ENCODE measurements around the gene TENM4. TPM values are rescaled to one million over a fixed set of nuclear protein-coding genes. Genes with fewer than 3 reads are reported as not detected.

TENM4 gene
- total RNA-seq, 1 experiment from 2014 or later, result 9.9 TPM

DNA sequence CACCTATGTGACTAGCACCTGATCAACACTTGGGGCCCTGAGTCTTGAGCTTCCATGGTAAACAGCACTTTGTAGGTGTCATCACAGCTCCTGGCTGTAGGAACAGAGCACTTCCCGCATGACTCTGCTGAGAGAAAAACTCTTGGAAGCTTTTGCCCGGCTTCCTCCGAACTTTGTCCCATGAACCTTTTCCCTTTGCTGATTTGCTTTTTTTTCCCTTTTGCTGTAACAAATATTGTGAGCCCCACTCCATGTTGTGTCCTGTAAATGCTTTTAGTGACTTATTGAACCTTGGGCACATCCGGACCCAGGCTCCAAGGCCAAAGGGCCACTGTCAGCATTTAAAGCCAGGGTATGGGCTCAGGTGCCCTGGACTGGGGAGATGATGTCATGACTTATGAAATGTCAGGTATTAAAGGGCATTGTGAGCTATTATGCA is 391.1 kb downstream of the TENM4 start:
- no TSS peak for BruUV-seq (replicated peaks)
- Mint-ChIP-seq H3K27ac (ENCODE audit: low read depth, unreplicated experiment) (no peak overlapping the region), H3K4me3 (ENCODE audit: unreplicated experiment) (no peak overlapping the region), H3K9me3 (ENCODE audit: unreplicated experiment) (no peaks in the 10 kb centered on the region), H3K4me1 (ENCODE audit: insufficient read depth, unreplicated experiment) (peaks cover 8% of the 10 kb centered on the region), H3K27me3 (ENCODE audit: insufficient read depth, unreplicated experiment) (no peaks in the 10 kb centered on the region), H3K36me3 (ENCODE audit: insufficient read depth, unreplicated experiment) (no peaks in the 10 kb centered on the region)
- ChIA-PET CTCF (no interaction called here), POLR2A (interaction anchor here (0.6 kb wide), 1 partner anchor 120 kb away, joined by 3 read pairs; no protein-coding TSS in a partner anchor)
- TF ChIP-seq, protein P1, sequence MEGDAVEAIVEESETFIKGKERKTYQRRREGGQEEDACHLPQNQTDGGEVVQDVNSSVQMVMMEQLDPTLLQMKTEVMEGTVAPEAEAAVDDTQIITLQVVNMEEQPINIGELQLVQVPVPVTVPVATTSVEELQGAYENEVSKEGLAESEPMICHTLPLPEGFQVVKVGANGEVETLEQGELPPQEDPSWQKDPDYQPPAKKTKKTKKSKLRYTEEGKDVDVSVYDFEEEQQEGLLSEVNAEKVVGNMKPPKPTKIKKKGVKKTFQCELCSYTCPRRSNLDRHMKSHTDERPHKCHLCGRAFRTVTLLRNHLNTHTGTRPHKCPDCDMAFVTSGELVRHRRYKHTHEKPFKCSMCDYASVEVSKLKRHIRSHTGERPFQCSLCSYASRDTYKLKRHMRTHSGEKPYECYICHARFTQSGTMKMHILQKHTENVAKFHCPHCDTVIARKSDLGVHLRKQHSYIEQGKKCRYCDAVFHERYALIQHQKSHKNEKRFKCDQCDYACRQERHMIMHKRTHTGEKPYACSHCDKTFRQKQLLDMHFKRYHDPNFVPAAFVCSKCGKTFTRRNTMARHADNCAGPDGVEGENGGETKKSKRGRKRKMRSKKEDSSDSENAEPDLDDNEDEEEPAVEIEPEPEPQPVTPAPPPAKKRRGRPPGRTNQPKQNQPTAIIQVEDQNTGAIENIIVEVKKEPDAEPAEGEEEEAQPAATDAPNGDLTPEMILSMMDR (IDR thresholded peaks at IDR 0.05; ENCODE audit: unreplicated experiment), result no peak
- DNase-seq (ENCODE audit: unreplicated experiment), result no peak
- intact Hi-C loops (cut with micrococcal nuclease), result no loop called here

DNA sequence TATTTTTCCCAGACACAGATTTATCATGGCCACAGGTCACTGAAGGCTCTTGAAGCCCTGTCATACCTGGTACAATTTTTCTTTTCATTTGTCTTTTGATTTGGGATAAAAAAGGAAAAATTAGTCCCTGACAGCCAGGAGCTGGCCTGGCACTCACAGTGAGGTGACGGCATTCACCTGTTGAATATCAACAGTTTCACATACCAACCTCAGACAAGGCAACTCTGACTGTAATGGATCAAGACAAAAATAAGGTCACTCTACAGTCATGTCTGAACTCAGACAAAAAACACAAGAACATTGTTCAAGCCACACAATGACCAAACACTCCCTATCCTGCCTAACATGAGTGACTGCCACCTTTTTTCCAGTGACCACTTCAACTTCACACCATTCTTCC is 392.9 kb downstream of the TENM4 start:
- no peak overlapping the region for H3K27ac Mint-ChIP-seq (ENCODE audit: low read depth, unreplicated experiment)
- H3K4me3 Mint-ChIP-seq (ENCODE audit: unreplicated experiment), result no peak overlapping the region
- BruUV-seq (replicated peaks), result no TSS peak
- H3K36me3 Mint-ChIP-seq (ENCODE audit: insufficient read depth, unreplicated experiment), result no peaks in the 10 kb centered on the region
- intact Hi-C loops (cut with micrococcal nuclease), result no loop called here
- peaks cover 8% of the 10 kb centered on the region for H3K4me1 Mint-ChIP-seq (ENCODE audit: insufficient read depth, unreplicated experiment)
- TF ChIP-seq, protein P1 (IDR thresholded peaks at IDR 0.05; ENCODE audit: unreplicated experiment), result no peak
- no peaks in the 10 kb centered on the region for H3K9me3 Mint-ChIP-seq (ENCODE audit: unreplicated experiment)
- POLR2A ChIA-PET, result no interaction called here
- no peak for DNase-seq (ENCODE audit: unreplicated experiment)
- H3K27me3 Mint-ChIP-seq (ENCODE audit: insufficient read depth, unreplicated experiment), result no peaks in the 10 kb centered on the region
- CTCF ChIA-PET, result interaction anchor here (0.5 to 0.6 kb wide), 2 partner anchors 12 to 46 kb away, joined by 3 read pairs; no protein-coding TSS in a partner anchor

DNA sequence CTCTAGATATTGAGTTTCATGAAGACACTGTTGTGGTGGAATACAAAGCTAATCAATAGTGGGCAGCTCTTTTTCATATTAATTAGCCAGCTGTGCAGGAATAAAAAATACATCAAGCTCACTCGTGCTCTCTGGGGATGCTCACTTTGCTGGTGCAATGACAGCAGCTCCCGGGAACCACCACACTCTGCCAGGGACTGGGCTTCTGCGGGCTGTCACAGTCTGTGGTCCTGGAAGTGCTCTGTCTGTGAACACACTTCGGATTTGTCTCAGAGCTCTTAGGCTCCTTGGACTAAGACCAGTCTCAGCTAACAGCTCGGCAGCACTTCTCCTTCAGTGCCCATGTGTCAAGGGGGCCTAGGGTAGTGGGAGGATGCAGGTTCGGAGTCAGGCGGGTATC is 393.5 kb downstream of the TENM4 start:
- Mint-ChIP-seq H3K27me3 (ENCODE audit: insufficient read depth, unreplicated experiment) (no peaks in the 10 kb centered on the region), H3K9me3 (ENCODE audit: unreplicated experiment) (no peaks in the 10 kb centered on the region), H3K4me1 (ENCODE audit: insufficient read depth, unreplicated experiment) (peaks cover 8% of the 10 kb centered on the region), H3K4me3 (ENCODE audit: unreplicated experiment) (no peak overlapping the region), H3K36me3 (ENCODE audit: insufficient read depth, unreplicated experiment) (no peaks in the 10 kb centered on the region), H3K27ac (ENCODE audit: low read depth, unreplicated experiment) (no peak overlapping the region)
- intact Hi-C loops (cut with micrococcal nuclease), result no loop called here
- CTCF ChIA-PET, result interaction anchor here (0.5 to 0.7 kb wide), 3 partner anchors 12 to 1110 kb away, joined by 3 to 4 read pairs (median 3); no protein-coding TSS in a partner anchor
- DNase-seq (ENCODE audit: unreplicated experiment), result no peak
- no TSS peak for BruUV-seq (replicated peaks)
- POLR2A ChIA-PET, result no interaction called here
- TF ChIP-seq, protein P1 (IDR thresholded peaks at IDR 0.05; ENCODE audit: unreplicated experiment), result no peak

DNA sequence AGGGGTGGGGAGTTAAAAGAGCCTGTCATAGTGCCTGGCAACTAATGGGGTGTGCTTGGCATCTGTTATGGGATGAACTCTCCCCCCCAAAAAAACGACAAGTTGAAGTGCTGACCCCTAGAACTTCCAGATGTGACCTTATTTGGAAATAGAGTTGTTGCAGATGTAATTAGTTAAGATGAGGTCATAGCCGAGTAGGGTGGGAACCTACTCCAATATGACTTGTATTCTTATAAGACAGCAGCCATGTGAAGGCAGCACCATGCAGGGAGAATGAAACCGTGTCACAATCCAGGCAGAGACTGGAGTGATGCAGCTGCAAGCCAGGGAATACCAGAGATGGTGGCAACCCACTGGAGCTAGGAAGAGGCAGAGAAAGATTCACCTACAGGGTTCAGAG is 394.5 kb downstream of the TENM4 start:
- DNase-seq (ENCODE audit: unreplicated experiment), result no peak
- CTCF ChIA-PET, result interaction anchor here (1.3 kb wide), 1 partner anchor 53 kb away, joined by 5 read pairs; no protein-coding TSS in a partner anchor
- intact Hi-C loops (cut with micrococcal nuclease), result no loop called here
- Mint-ChIP-seq H3K27ac (ENCODE audit: low read depth, unreplicated experiment) (no peak overlapping the region), H3K27me3 (ENCODE audit: insufficient read depth, unreplicated experiment) (no peaks in the 10 kb centered on the region), H3K4me1 (ENCODE audit: insufficient read depth, unreplicated experiment) (peaks cover 8% of the 10 kb centered on the region), H3K36me3 (ENCODE audit: insufficient read depth, unreplicated experiment) (no peaks in the 10 kb centered on the region), H3K9me3 (ENCODE audit: unreplicated experiment) (no peaks in the 10 kb centered on the region), H3K4me3 (ENCODE audit: unreplicated experiment) (no peak overlapping the region)
- TF ChIP-seq, protein P1 (IDR thresholded peaks at IDR 0.05; ENCODE audit: unreplicated experiment), result no peak
- no TSS peak for BruUV-seq (replicated peaks)
- POLR2A ChIA-PET, result interaction anchor here (0.7 kb wide), 1 partner anchor 17 kb away, joined by 3 read pairs; no protein-coding TSS in a partner anchor

Data from MCF 10A (cell line).